ENCODE results near the gene ZNF629.

The ZNF629 gene

DNA sequence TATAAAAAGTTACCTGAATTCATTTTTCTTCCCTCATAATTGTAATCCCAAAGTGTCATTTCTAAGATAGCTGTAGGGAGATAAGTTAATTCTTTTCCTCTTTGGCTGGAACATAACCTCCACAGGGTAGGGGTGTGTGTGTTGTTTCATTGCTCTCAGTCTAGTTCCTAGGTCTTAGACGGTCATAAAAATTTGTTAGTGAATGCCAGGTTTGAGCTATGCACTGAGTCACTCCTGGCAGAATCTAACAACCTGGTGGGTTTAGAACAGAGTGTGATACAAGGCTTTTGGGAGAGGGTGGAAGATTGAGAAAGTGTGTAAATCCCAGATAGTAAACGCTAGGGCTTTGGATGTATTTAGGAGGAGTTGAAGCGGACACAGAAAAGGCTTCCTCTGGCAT, 39.7 kb downstream of the ZNF629 start:
- no peak for DNase-seq

DNA sequence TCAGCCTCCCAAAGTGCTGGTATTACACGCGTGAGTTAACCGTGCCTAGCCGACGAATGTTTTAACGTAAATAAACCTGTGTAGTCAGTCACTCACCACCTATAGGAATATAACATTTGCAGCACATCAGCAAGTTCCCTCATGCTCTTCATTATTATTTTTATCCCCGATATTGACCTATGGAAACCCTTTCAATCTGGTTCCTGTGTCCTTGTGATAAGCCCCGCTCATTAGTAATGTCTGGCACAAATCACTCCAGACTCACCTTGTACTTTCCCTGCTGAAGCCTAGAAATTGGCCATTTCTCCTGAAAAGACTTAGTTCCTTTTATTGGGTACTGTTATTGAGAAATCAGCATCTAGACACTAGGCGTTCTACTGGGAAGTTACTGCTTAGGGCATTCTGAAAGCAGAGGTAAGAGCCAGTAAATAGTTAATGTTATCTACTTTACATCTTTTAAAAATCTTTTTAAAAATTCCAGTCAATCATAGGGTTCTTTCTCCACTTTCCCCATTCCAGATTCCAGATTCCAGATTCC, 40.3 kb downstream of the ZNF629 start:
- DNase-seq = no peak

DNA sequence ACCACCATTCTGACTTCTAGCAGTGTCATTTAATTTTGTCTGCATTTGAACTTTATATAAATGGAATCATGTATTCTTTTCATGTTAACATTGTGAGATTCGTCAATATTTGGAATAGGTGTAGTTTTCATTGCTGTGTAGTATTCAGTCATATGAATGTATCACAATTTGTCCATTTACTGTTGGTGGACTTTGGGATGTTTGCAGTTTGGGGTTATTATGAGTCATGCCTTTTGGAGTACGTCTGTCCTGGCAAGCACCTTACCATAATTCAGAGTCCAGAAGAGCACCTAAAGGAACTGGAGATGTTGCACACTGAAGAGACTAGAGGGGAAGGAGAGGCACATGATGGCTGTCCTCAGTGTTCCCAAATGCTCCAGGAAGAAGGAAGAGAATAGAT, 41.9 kb downstream of the ZNF629 start:
- no peak for DNase-seq

DNA sequence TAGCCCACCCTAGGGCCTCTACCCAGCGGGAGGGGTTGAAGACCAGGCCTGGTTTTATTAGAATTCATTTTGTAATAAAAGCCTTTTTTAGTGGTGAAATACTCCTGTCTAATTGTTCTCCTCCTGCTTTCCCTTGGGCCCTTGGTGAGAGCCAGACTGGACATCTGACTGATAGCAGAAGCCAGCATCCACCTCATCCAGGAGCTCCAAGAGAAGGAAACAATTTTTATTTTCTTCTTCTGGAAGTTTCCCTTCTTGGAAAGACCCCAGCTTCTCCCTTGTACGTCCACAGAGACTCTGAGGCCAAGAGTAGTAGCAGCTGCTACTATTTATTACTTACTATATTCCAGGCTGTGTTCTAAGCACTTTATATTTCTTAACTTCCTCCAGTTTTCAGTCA, 42.8 kb downstream of the ZNF629 start:
- DNase-seq = no peak

DNA sequence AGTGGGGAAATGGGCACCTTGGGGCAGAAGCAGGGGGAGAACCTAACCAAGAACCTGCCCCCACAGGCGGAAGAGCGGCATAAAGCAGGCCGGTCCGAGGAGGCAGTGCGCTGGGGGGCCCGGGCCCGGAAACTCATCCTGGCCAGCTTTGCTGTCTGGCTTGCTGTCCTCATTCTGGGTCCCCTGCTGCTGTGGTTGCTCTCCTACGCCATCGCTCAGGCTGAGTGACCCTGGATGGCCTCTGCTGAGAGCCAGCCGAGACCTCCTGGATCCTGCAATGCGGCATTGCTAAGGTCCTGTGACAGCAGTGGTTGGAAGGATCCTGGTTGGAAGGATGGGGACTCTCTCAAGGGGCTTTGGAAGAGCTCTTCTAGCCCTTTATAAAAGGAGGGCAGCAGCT, 43.3 kb downstream of the ZNF629 start:
- no peak for DNase-seq

DNA sequence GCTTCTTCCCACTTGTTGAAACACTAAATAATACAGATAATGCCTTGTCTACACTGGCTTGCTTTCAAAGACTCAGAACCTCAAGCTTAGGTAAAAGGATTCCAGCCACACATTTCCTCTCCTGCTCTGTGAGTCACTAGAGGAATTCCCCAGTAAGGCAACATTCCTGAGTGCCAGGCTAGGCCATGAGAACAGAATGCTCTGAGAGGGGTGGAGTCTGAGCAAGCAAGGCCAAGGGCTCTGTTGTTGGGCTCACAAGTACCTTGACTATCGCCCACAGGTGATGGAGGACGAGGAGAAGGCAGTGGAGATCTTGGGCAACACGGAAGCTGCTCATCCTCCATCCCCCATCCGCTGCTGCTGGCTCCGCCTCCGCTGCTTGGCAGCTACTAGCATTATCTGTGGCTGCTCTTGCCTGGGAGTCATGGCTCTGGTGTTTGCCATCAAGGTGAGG, 45.5 kb downstream of the ZNF629 start:
- DNase-seq = no peak

DNA sequence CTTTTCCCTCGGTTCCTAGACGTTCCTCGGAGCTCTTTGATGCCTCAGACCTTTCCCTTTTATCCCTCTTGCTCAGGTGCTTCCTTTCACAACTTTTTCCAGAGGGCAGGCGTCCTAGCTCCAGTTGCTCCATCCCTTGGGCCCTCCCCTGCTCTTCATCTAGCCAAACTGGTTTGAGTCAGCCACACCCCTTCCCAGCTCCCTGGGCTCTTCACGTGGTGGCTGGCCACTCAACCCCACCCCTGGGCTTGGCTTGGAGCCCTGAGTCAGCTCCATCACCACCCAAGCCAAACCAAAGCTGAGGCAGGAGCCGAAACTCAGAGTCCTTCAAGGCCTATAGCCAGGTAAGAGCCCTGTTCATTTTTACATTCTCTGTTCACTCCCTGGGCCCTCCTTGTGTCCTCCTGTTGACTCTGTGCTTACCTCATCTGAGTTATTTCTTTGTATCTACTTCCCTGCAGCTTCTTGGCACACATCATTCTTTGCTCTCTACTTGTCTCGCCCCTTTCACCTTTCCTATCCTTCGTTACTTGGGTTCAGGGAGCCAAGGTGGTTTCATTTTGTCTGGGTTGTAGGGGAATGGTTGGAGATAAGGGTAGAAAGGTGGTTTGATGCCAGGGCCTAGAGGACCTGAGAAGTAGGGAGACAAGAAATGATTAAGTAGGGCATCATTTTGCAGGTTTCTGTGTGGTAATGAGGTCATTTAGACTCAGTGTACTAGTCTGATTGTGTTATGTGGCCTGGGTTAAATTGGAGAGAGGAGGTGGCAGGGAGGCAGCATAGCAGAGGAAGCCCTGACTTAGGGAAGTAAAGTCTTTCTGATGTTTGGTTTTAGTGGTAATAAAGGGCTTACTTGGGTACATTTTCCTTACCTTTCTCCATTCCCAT, 46.4 kb downstream of the ZNF629 start:
- DNase-seq = peak; percentile 39

DNA sequence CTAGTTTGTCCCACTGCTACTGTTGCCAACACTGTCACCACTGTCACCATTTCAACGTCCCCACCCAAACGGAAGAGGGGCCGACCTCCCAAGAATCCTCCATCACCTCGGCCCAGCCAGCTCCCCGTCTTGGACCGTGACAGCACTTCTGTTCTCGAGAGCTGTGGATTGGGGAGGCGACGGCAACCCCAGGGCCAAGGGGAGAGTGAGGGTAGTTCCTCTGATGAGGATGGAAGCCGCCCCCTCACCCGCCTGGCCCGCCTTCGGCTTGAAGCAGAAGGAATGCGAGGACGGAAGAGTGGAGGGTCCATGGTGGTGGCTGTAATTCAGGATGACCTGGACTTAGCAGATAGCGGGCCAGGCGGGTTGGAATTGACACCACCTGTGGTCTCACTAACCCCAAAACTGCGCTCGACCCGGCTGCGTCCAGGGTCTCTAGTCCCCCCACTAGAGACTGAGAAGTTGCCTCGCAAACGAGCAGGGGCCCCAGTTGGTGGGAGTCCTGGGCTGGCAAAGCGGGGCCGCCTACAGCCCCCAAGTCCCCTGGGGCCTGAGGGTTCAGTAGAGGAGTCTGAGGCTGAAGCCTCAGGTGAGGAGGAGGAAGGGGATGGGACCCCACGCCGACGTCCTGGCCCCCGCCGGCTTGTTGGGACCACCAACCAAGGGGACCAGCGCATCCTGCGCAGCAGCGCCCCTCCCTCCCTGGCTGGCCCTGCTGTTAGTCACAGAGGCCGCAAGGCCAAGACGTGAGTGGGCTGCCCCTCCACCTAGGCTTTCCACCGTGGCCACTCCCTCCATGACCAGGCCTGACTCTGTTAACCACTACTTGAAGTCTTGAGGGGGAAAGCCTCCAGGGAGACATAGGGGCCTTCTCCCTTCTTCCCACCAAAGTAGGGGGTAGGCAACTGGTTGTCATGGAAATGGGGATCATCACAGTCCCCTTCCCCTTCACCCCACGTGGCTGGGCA, 47.7 kb downstream of the ZNF629 start:
- no peak for DNase-seq

DNA sequence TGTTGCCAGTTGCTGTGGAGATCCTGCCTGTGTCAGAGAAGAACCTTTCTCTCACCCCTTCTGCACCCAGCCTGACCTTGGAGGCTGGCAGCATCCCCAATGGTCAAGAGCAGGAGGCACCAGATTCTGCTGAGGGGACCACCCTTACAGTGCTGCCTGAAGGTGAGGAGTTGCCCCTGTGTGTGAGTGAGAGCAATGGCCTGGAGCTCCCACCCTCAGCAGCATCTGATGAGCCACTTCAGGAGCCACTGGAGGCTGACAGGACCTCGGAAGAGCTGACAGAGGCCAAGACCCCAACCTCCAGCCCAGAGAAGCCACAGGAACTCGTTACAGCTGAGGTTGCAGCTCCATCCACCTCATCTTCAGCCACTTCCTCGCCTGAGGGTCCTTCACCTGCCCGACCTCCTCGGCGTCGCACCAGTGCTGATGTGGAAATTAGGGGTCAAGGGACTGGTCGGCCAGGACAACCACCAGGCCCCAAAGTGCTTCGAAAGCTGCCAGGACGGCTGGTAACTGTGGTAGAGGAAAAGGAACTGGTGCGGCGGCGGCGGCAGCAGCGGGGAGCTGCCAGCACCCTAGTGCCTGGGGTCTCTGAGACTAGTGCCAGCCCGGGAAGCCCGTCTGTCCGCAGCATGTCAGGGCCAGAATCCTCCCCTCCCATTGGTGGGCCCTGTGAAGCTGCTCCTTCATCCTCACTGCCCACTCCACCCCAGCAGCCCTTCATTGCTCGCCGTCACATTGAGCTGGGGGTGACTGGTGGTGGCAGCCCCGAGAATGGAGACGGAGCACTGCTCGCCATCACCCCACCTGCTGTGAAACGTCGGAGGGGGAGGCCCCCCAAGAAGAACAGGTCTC, 49.0 kb downstream of the ZNF629 start:
- DNase-seq = no peak

DNA sequence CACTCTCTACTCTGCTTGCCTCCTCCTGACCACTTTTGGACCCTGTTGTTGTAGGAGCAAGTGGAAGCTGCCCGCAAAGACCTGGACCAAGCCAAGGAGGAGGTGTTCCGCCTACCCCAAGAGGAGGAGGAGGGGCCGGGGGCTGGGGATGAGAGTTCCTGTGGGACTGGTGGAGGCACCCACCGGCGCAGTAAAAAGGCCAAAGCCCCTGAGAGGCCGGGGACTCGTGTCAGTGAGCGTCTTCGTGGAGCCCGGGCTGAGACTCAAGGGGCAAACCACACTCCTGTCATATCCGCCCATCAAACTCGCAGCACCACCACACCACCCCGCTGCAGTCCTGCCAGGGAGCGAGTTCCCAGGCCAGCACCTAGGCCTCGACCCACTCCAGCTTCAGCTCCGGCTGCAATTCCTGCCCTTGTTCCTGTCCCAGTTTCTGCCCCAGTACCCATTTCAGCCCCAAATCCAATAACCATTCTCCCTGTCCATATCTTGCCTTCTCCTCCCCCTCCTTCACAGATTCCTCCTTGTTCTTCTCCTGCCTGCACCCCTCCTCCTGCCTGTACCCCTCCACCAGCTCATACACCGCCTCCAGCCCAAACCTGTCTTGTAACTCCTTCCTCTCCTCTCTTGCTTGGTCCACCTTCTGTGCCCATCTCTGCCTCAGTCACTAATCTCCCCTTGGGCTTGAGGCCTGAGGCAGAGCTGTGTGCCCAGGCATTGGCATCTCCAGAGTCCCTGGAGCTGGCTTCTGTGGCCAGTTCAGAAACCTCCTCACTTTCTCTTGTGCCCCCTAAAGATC, 49.8 kb downstream of the ZNF629 start:
- no peak for DNase-seq

DNA sequence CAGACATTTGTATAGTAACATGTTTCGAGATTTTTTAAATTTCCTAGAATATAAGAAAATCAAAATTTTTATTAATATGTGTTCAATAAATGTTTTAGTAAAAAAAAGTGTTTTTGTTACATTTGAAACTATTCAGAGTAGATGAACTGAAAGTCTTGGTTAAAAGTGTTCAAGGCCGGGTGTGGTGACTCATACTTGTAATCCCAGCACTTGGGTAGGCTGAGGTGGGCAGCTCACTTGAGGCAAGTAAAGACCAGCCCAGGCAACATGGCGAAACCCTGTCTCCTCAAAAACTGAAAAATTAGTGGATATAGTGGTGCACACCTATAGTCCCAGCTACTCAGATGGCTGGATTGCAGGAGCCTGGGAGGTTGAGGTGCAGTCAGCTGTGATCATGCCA, 55.6 kb downstream of the ZNF629 start:
- no peak for DNase-seq

GRCh38 chr16:30728899-30729672, 57.9 kb downstream of the ZNF629 start:
- DNase-seq = no peak

Measured in NCI-H1048 (cell line).